Measurements from ENCODE around the gene SMG9.

DNA sequence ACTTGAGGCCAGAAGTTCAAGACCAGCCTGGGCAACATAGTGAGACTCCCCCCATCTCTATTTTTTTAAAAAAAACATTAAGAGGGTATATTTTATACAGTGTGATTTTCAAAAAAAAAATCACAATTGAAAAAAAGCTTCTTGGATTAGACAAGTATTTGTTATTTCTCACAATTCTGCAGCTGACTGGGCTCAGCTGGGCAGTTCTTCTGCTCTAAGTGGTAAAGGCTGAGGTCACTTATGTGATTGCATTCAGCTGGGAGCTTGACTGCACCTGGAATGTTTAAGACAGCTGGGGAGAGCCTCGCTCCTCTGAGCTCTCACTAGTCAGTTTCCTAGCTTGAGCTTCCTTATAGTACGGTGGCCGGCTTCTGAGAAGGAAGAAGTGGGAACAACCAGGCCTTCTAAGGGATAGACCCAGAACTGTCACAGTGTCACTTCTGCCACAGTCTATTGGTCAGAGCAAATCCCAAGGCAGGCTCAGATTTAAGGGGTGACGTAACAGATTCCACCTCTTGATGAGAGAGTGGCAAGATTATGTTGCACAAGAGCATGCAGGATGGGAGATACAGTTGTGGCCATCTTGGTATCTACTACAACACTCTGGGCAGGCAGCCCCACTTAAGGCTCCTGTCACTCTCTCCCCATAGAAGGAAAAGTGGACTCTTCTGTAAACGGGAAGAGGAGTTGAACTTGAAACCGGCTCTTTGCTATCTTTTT lies 58.6 kb downstream of the SMG9 start:
- no peak for TF ChIP-seq POLR2A (IDR thresholded peaks at IDR 0.05)
- TF ChIP-seq, protein P1, sequence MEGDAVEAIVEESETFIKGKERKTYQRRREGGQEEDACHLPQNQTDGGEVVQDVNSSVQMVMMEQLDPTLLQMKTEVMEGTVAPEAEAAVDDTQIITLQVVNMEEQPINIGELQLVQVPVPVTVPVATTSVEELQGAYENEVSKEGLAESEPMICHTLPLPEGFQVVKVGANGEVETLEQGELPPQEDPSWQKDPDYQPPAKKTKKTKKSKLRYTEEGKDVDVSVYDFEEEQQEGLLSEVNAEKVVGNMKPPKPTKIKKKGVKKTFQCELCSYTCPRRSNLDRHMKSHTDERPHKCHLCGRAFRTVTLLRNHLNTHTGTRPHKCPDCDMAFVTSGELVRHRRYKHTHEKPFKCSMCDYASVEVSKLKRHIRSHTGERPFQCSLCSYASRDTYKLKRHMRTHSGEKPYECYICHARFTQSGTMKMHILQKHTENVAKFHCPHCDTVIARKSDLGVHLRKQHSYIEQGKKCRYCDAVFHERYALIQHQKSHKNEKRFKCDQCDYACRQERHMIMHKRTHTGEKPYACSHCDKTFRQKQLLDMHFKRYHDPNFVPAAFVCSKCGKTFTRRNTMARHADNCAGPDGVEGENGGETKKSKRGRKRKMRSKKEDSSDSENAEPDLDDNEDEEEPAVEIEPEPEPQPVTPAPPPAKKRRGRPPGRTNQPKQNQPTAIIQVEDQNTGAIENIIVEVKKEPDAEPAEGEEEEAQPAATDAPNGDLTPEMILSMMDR (IDR thresholded peaks at IDR 0.05) = no peak

Measured in breast epithelium (tissue), 3 donors.